AG04450 (cell line): ENCODE data around the gene KMT5C. TPM values are rescaled to one million over a fixed set of nuclear protein-coding genes. Genes with fewer than 3 reads are reported as not detected.

Experiments
- CTCF ChIA-PET: fragments of 300-600, 350-600 bp; formaldehyde crosslinking; extraction: SDS; loops from one replicate; lab custom pipeline; 2022; ENCODE audit warnings: antibody characterized with exemption, inconsistent platforms; lab: Charles Lee
- POLR2A ChIA-PET: fragments of 350-600 bp; formaldehyde crosslinking; extraction: SDS; loops from one replicate; lab custom pipeline; 2021; ENCODE audit warnings: antibody characterized with exemption, inconsistent platforms; lab: Yijun Ruan, JAX
- DNase-seq: peaks from one replicate; pipeline ENCODE4 v3.0.0-alpha.2; 2011; ENCODE audit warnings: low read depth, low spot score
- H3K27ac ChIP-seq: one replicate; pipeline ENCODE4 v1.5.1; 2012; ENCODE audit warnings: low read depth, low read length, control low read depth
- H3K27me3 ChIP-seq: one replicate; pipeline ENCODE4 v1.6.0; 2012; ENCODE audit warnings: low read length; ENCODE audit not compliant: control insufficient read depth, insufficient read depth
- H3K4me3 ChIP-seq: 2 replicates; pipeline ENCODE4 v1.5.1; 2011; ENCODE audit warnings: mild to moderate bottlenecking, low read depth, low read length, control low read depth
- H3K9me3 ChIP-seq: 2 replicates; pipeline ENCODE4 v1.5.1; 2012; ENCODE audit warnings: low read length; ENCODE audit not compliant: control insufficient read depth, insufficient read depth
- CTCF ChIP-seq: IDR thresholded peaks from 2 replicates; pipeline ENCODE4 v1.5.1; 2011; ENCODE audit warnings: low read depth, low read length, control low read depth, inconsistent platforms
- polyA minus RNA-seq: library from RNA; depleted of rRNA, polyadenylated mRNA; stranded (reverse); fragments of >200 nt; gene quantifications from 2 replicates; pipeline ENCODE4 v1.2.3, GENCODE V29; 2011; rRNA and poly(A)+ RNA removed
- polyA plus RNA-seq: library from polyadenylated mRNA; depleted of rRNA; stranded (reverse); fragments of >200 nt; gene quantifications from 2 replicates; pipeline ENCODE4 v1.2.3, GENCODE V29; 2011; rRNA removed

Gene KMT5C
- polyA plus RNA-seq (2.6 and 3.7 TPM in 2 replicates), polyA minus RNA-seq (4.4 and 6.5 TPM in 2 replicates)

GRCh38 chr19:55339105-55339888 lies at the start of gene KMT5C:
TSS of gene KMT5C (plus strand) at chr19:55339876. CDS start at chr19:55341937, 2,061 bp downstream.
- peak within 1 kb of the TSS; percentile 91 for H3K27ac ChIP-seq
- peak; percentile 100 for DNase-seq
- ChIA-PET POLR2A (interaction anchor here (0.5 to 1.8 kb wide), 19 partner anchors 10 to 186 kb away, joined by 3 to 20 read pairs (median 4); partner anchors contain the start of genes GARIN5B, IL11, NAT14 and PPP6R1), CTCF (interaction anchor here (0.5 to 2.5 kb wide), 13 partner anchors 9 to 199 kb away, joined by 3 to 34 read pairs (median 3); partner anchors contain the start of genes TMEM238 and TMEM86B)
- no peaks in the 10 kb centered on the region for H3K27me3 ChIP-seq
- H3K9me3 ChIP-seq: no peaks in the 10 kb centered on the region; the same call in 1 of the 2 replicates
- H3K4me3 ChIP-seq: peak within 1 kb of the TSS; percentile 79
- peak; percentile 43 for TF ChIP-seq CTCF

DNA sequence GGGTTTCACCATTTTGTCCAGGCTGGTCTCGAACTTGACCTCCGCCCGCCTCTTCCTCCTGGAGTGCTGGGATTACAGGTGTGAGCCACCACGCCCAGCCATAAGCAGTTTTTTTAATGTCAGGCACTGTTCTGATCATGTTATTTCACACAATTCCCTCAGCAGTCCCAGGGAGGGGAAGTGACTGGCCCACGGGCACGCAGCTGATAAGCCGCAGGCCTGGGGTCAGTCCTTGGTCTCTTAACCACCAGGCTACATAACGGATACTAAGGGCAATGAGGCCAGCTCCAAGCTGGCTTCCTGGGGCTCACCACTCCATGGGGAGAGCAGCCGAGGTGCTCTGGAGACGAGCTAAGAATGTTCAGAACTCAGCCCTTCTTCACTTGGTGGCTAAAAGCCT lies 42.4 kb upstream of the KMT5C start:
- ChIA-PET CTCF (interaction anchor here (0.5 to 1.0 kb wide), 2 partner anchors 42 to 156 kb away, joined by 3 to 10 read pairs; partner anchors contain the start of gene KMT5C), POLR2A (interaction anchor here (0.8 kb wide), 1 partner anchor 63 kb away, joined by 4 read pairs; no protein-coding TSS in a partner anchor)

GRCh38 chr19:55299991-55300390 lies 39.7 kb upstream of the KMT5C start:
- ChIA-PET POLR2A (no interaction called here), CTCF (interaction anchor here (0.6 to 3.7 kb wide), 2 partner anchors 39 to 69 kb away, joined by 3 to 34 read pairs; partner anchors contain the start of gene KMT5C)
- no peaks in the 10 kb centered on the region for H3K27me3 ChIP-seq
- H3K9me3 ChIP-seq: no peaks in the 10 kb centered on the region
- no peak overlapping the region for H3K27ac ChIP-seq
- no peak for DNase-seq
- TF ChIP-seq CTCF: no peak
- no peak overlapping the region for H3K4me3 ChIP-seq

More for the DNA sequence above, 42.4 kb upstream of the KMT5C start:
- no peak for TF ChIP-seq CTCF
- Histone ChIP-seq H3K9me3 (no peaks in the 10 kb centered on the region), H3K27me3 (no peaks in the 10 kb centered on the region), H3K4me3 (no peak overlapping the region), H3K27ac (no peak overlapping the region)
- DNase-seq: no peak

GRCh38 chr19:55300886-55301458 lies 38.7 kb upstream of the KMT5C start:
- no peak for DNase-seq
- no peak overlapping the region for H3K4me3 ChIP-seq
- H3K27me3 ChIP-seq: no peaks in the 10 kb centered on the region
- POLR2A ChIA-PET: interaction anchor here (0.6 kb wide), 2 partner anchors 44 to 90 kb away, joined by 7 to 8 read pairs; no protein-coding TSS in a partner anchor
- no peak overlapping the region for H3K27ac ChIP-seq
- no peaks in the 10 kb centered on the region for H3K9me3 ChIP-seq
- CTCF ChIA-PET: interaction anchor here (0.6 to 3.7 kb wide), 15 partner anchors 8 to 117 kb away, joined by 3 to 41 read pairs (median 5); partner anchors contain the start of gene KMT5C
- TF ChIP-seq CTCF: no peak
